Measurements from ENCODE around the gene ECHS1.
A peak's percentile ranks its signal among the peaks of the same experiment; 100 is the strongest.
"Not testable (repeated sequence)": the region's sequence is repeated elsewhere in the genome, so short reads cannot be mapped to it uniquely, and the experiment has no call there.

Gene ECHS1

GRCh38 chr10:133397938-133398337, 24.8 kb upstream of the ECHS1 start:
- no peak for DNase-seq

DNA sequence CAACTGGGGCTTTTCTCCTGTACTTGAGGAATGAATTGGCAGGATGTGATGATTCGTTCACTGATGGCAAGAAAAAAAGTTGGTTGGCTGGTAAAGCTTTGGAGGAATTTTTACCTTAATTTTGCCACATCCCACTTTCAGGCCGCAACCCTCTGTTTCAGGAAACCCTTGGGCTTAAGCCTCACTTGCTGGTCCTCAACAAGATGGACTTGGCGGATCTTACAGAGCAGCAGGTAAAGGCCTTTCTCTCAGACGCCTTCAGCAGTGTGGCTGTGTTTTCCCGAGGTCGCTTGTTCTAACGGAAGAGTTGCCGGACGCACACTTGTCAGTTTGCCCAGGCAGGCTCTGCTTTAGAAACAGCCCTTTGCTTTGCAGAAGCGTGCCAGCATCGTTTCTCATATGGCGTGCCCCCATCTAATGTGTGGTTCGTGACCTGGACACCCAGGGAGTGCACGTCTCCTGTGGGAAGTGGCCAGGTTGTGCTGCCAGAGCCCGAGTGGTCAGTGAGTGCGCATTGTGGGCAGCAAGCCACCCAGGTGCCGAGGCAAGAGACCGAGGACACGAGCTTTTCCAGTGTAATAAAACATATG, 23.0 kb upstream of the ECHS1 start:
- no peak for DNase-seq

DNA sequence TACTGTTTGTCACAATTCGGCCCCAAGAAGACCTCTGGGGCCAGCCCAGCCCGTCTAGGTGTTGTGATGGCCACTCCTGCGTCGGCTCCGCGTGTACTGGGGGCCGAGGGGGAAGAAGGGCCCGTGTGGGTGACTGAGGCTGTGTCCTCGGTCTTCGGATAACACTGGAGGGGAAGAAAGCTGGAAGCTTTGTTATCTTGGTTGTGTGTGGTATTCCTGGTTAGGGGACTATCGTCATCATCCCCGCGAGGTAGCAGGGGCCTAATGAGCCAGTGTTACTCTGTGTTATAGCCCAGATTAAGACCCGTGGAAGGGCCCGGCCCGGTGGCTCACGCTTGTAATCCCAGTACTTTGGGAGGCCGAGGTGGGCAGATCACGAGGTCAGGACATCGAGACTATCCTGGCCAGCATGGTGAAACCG, 21.7 kb upstream of the ECHS1 start:
- DNase-seq, result no peak

GRCh38 chr10:133394064-133394663, 21.0 kb upstream of the ECHS1 start, which contains the start of gene MTG1:
MTG1 (plus strand) TSS chr10:133394157; CDS start chr10:133394221, 64 bp downstream.
- DNase-seq, result peak; percentile 88

GRCh38 chr10:133393401-133394063, 20.4 kb upstream of the ECHS1 start:
- DNase-seq, result no peak

- DNase-seq, result no peak
Observed at GRCh38 chr10:133391761-133392518, 18.8 kb upstream of the ECHS1 start.

DNA sequence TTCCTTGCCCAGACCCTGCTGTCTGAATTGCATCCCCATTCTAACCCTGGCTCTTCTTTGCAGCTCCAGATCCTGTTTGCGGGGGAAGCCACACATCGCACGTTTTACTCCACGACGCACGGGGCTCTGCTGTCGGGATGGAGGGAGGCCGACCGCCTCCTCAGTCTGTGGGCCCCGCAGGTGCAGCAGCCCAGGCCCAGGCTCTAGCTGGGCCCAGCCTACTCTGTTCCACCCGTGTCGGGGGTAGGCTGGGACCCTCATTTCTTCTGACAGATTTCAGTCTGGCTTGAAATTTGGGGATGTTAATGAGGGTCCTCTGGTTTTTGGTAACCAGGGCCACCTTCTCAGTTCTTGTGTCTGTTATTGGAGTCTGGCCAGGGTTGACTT, 18.1 kb upstream of the ECHS1 start:
- DNase-seq, result no peak

GRCh38 chr10:133390597-133391248, 17.6 kb upstream of the ECHS1 start:
- DNase-seq, result no peak

GRCh38 chr10:133388973-133389818, 16.0 kb upstream of the ECHS1 start:
- no peak for DNase-seq

DNA sequence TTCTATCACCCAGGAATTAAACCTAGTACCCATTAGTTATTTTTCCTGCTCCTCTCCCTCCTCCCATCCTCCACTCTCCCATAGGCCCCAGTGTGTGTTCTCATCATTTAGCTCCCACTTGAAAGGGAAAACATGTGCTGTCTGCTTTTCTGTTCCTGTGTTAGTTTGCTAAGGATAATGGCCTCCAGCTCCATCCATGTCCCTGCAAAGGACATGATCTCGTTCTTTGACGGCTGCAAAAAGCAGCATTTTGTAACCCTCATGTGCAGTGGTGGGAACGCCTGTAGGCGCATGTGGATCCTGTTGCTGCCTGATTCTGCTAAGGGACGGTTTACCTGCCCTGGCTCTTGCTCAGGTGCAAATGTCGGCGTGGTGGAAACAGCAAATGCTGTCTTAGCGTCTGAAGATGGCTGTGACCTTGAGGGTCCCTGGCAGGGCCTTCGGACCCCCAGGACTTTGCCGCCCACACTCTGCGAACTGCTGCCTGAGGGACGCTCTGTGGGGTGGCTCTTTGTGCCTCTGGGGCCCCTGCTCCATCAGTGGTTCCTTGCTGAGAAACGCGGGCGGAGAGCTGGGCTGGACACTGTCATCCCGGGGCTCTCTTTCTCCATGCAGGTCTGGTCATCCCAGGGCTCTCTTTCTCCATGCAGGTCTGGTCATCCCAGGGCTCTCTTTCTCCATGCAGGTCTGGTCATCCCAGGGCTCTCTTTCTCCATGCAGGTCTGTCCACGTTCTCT, 15.2 kb upstream of the ECHS1 start:
- DNase-seq, result no peak

DNA sequence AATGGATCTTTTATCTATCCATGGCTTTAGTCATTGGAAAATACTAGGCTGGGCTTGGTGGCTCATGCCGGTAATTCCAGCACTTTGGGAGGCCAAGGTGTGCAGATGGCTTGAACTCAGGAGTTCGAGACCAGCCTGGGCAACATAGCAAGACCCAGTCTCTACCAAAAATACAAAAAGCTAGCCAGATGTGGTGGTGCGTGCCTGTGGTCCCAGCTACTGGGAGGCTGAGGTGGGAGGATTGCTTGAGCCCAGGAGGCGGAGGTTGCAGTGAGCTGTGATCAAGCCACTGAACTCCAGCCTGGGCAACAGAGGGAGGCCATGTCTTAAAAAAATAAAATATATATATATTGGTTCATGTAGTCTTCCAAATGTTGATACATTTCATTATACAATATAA, 13.8 kb upstream of the ECHS1 start:
- not testable (repeated sequence) for DNase-seq

DNA sequence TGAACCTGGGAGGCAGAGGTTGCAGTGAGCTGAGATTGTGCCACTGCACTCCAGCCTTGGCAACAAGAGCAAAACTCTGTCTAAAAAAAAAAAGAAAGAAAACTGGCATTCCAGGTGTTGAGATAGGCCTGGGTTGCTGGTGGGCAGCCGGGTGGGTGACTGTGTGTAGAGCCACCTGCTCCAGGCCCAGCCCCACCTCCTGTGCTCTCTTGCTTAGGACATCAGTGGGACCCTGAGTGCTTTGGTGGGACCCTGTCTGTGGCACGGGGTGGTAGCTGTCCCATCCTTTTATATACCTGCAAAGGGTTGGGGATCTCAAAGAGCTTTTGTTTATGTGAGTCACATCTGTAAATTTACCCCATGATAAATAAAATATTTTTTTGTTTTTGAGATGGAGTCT, 12.1 kb upstream of the ECHS1 start:
- no peak for DNase-seq

DNA sequence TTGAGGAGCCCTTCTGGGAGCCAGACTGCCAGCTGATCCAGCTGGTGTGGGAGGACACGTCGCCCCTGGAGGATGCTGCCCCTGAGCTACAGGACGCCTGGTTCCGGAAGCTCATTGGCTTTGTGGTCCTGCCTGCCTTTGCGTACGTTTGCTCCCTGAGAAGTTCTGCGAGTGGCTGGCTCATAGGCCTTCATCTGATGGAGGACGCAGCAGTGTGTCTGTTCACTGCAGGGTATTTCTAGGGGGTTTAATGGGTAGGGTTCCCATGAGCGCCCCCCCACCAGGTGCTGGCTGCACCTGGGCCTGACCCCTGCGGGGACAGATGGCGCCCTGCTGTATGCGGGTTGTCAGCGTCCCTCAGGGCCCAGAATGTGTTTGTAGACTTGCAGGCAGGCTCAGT, 10.9 kb upstream of the ECHS1 start:
- DNase-seq, result no peak

DNA sequence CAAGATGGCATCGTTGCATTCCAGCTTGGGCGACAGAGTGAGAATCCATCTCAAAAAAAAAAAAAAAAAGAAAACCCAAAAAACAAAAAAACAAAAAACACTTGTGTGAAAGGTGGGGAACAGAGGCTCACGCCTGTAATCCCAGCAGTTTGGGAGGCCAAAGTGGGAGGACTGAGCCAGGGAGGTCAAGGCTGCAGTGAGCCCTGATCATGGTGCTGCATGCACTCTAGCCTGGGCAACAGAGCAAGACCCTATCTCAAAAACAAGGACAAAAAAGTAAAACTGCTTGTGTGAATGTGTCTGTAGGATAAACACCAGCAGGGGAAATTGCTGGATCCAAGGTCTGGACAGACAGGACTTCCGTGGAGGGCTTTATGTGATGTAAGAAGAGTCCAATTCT, 10.4 kb upstream of the ECHS1 start:
- no peak for DNase-seq

- no peak for DNase-seq
Observed at GRCh38 chr10:133381036-133381435, 7.9 kb upstream of the ECHS1 start.

DNA sequence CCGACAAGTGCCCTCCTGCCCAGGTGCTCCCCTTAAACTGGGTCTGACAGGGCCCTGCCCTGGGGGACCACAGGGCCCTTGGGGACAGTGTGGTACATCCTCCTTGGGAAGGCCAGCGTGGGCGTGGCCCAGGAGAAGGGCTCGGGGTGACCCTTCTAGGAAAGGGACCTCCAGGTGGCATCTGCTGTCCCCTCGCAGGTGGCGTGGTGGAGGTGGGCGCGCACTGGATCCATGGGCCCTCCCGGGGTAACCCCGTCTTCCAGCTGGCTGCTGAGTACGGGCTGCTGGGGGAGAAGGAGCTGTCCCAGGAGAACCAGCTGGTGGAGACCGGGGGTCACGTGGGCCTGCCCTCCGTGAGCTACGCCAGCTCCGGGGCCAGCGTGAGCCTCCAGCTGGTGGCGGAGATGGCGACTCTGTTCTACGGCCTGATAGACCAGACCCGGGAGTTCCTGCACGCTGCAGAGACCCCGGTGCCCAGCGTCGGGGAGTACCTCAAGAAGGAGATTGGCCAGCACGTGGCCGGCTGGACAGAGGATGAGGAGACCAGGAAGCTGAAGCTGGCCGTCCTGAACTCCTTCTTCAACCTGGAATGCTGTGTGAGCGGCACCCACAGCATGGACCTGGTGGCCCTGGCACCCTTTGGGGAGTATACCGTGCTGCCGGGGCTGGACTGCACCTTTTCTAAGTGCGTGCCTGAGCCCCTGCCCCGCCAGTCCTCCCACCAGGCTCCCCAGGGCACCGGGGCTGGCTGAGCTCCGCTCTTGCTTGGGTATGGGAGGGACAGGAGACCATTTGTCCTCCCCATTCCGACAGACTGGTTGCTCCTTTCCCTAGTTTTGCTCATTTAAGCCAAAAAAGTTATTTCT, 6.9 kb upstream of the ECHS1 start:
- DNase-seq, result no peak

DNA sequence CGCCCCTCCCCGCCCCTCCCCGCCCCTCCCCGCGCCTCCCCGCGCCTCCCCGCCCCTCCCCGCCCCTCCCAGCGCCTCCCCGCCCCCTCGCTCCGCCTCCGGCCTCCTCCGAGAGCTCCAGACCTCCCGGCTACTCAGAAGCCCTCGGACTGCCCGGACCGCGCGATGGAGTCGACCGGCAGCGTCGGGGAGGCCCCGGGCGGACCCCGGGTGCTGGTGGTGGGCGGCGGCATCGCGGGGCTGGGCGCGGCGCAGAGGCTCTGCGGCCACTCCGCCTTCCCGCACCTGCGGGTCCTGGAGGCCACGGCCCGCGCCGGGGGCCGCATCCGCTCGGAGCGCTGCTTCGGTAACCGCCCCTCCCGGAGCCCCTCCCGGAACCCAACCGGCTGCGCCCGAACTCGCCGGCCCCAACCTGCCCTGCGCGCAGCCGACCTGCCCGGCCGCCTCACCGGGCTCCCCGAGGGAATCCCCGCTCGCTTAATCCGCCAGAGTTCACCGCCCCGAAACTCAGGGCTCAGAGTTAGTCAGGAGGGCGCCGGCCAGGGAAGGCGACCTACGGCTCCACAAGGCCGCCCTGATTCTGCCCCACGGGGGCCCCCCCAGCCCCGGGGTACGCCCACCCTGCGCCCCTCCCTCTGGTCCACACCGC, 6.1 kb upstream of the ECHS1 start, which contains the start of gene PAOX:
PAOX (plus strand) TSS at position 111 of the 649 bp plus-strand sequence; CDS start at position 166, 55 bp downstream.
- peak; percentile 35 for DNase-seq

GRCh38 chr10:133378251-133379096, 5.3 kb upstream of the ECHS1 start:
- peak; percentile 41 for DNase-seq

DNA sequence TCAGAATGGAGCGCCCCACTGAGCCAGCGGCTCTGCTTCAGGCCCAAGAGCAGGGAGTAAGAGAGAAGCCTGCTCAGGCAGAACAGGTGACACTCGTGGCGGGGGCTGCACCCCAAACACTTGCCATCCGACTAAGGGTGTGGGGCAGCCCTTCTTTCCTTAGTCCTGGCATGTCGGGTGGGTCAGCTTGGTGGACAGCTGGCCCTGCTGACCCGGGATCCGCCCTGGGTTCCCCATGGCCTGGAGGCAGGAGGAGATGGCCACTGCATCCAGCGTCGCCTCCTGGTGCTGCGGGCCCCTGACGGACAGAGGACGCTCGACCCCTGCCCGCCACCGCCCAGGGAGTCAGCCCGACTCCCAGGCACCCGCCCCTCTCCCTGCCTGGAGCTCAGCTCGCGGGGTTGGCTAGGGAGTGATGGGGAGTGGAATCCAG, 4.7 kb upstream of the ECHS1 start:
- DNase-seq, result no peak

Data from activated CD4-positive, alpha-beta T cell treated with anti-CD3 and anti-CD28 coated beads for 1 hour (primary cell).